HG02610 (cell line): ENCODE measurements around the gene WDR72.

Experiments
- ATAC-seq: cut with Tn5 transposase; IDR thresholded peaks from one replicate; pipeline ENCODE4 v1.9.1; 2021; ENCODE audit warnings: mild to moderate bottlenecking, moderate library complexity; ENCODE audit not compliant: unreplicated experiment

Gene WDR72

GRCh38 chr15:53611145-53611920 lies 148.1 kb downstream of the WDR72 start:
- no peak for ATAC-seq

GRCh38 chr15:53591041-53591440 lies 168.4 kb downstream of the WDR72 start:
- no peak for ATAC-seq

DNA sequence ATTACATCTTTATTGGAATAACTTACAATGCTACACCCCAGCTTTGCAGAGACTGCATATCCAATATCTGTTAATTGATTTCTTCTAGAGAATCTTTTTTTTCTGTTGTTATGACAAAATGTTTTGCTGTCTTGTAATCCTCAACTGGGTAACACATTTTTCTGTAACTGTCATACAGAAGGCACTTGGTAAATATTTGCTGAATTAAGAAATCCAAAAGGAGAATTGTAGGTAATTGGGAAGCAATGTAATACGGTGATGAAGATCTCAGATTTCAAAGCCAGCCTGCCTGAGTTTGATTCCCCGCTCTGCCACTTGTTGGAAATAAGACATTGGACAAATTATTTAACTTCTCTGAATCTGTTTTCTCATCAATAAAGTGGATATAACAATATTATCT lies 169.1 kb downstream of the WDR72 start:
- no peak for ATAC-seq

- ATAC-seq, result no peak
These were observed 169.9 kb downstream of the WDR72 start for GRCh38 chr15:53589520-53590057.

- ATAC-seq, result no peak
These were observed 170.7 kb downstream of the WDR72 start for GRCh38 chr15:53588773-53589172.

GRCh38 chr15:53586799-53587198 lies 172.7 kb downstream of the WDR72 start:
- ATAC-seq, result peak; percentile 81

DNA sequence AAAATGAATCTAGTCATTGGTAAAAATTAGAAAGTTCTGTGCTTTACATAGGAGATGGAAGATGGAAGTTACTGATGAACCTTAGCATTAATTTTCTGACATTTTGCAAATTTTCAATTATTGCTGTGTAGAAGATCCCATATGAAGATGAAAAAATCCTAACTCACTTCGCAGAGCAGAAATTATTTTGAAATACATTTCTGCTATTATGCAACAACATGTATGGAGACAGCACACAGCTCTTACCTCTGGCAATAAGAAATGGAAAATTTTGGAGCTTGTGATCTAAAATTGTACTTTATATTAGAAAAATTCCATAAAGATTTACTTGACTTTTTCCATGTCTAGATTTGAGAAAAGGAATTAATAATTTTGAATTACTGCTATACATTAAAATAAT lies 177.9 kb downstream of the WDR72 start:
- ATAC-seq, result no peak

DNA sequence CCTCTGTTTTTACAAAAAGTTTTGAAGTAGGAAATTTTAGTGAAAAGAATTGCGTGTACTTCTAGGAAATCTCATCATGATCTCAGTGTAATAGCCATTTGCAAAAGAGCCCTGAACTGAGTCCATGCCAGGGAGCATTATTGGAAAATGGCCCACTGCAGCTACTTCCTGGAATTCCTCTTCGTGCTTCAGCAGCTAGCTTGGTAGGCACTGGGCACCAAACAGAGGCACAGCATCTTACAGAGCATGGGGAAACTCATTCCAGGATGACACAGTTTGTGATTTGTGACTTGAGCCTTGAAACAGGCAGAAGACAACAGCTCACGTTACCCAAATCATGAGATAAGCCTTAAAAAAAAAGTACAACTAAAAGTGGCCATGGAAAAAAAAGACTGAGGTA lies 179.1 kb downstream of the WDR72 start:
- ATAC-seq, result no peak

DNA sequence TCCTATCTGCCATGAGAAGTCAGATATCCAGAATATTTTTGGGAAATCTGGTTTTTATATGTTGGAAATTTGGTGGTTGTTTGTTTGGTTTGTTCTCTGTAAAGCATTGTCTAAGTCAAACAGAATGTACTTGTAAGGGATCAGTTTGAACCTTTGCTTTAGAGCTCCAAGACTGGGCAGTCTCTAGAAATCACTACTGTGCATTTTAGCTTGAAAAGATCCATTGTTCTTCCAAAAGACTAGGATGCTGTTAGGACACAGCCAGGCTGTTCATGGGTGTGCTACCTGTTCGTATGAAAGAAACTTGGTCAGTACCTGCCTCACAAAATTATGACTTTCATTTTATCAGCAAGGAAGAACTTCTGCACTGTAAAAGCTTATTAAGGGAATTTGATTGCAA lies 182.6 kb downstream of the WDR72 start:
- no peak for ATAC-seq

GRCh38 chr15:53573091-53573490 lies 186.4 kb downstream of the WDR72 start:
- ATAC-seq, result no peak

DNA sequence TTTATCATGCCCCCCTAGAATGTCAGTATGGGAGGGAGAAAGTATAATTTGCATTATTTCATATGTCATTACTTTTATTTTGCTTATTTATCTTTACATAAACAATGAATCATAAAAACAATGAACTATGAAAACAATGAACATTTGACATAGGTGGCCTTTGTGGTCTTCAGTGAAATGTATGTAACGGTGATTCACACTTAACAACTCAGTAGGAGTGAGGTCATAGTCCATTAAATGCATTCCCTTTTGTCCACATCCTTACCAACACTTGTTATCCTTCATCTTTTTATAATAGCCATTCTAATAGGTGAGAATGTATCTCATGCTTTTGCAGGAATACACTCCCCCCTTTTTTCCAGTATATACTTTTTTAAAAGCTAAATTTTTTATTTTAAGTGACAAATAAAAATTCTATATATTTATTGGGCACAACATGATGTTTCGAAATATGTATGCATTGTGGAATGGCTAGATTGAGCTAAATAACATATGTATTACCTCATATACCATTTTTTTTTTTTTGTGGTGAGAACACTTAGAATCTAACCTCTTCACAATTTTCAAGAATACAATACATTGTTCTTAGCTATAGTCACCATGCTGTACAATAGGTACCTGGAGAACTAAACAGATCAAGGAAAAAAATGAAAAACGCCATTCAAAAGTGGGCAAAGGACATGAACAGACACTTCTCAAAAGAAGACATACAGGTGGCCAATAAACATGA lies 189.5 kb downstream of the WDR72 start:
- ATAC-seq, result no peak

DNA sequence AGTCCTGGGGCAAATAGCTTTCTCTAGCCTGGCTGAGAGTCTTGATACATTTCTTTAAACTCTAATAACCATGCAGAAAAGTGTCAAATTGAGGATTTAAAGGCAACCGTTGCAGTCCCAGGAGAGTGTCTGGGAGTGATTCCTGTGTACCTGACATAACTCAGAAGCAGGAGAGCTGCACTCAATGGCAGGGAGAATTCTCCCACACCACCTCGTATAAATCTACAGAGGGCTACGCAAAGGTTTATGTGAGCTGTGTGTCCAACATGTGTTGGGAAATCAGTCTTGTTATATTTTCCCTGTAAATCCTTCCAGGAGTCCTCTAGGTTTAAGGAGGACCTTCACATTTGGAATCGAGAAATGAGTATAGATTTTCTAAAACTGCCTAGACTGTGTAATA lies 192.6 kb downstream of the WDR72 start:
- no peak for ATAC-seq

GRCh38 chr15:53565721-53566120 lies 193.7 kb downstream of the WDR72 start:
- ATAC-seq, result no peak

DNA sequence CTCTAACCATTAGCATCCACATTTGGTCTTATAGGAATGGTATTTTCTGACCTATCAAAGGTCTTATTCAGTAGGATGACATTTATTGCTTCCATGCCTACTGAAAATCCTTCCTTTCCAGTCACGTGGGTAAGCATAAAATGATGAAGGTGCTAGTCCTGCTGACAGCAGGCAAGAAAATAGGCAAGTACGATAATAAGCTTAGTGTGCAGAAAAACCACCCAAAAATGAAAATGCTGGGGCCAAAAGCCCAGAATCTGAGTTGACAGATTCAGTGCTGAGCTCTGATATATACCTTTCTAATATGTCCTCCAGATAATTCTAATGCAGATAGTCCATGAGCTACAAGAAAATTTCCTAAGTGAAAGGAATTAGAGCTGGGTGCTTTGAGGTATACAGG lies 194.8 kb downstream of the WDR72 start:
- ATAC-seq, result no peak

GRCh38 chr15:53563627-53564026 lies 195.8 kb downstream of the WDR72 start:
- no peak for ATAC-seq

- ATAC-seq, result no peak
These were observed 199.8 kb downstream of the WDR72 start for GRCh38 chr15:53559364-53560277.

- ATAC-seq, result no peak
These were observed 201.1 kb downstream of the WDR72 start for GRCh38 chr15:53558384-53558783.

DNA sequence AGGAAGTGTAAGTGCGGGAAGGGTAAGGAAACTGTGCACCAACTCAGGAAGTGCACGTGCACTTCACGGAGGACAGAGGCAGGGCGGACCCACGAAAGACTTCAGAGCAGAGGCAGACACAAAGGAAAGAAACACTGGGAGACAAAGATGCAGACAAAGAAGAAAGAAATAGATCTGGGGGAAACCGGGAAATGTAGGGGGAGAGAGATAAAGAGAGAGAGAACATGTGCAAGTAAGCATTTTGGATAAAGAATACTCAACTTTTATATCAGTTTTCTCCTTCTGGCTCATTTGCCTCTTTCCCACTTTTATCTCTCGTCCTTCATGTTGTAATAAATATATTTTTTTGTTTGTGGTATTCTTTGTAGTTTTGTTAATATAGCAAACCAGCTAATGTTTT lies 204.2 kb downstream of the WDR72 start:
- ATAC-seq, result no peak

DNA sequence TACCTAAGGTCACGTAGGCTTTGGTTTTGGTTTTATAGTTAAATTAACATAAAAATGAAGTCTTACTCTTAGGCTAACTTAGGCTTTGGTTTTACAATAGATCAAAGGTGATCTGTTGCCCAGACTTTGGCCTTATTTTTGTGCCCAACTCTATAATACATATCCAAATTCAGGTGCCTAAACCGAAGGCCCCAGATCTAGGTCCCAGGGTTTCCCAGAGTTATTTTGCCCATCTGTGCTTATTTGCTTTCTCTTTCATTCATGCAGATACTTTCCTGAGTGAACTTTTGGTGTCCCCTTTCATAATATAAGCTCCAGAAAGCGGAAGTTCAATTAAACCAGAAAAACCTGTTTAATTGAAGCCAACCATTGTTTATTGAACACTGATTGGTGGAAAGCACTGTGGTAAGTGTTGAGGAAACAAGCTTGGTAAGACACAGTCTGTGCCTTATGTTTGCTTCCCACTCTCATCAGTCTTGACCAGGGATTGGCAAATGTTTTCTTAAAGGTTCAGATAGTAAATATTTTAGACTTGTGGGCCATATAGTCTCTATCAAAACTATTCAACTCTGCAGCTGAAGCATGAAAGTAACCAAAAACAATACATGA lies 209.7 kb downstream of the WDR72 start:
- ATAC-seq, result no peak

GRCh38 chr15:53548236-53548635 lies 211.2 kb downstream of the WDR72 start:
- no peak for ATAC-seq
